ENCODE data around the gene SDK1.

Gene SDK1

GRCh38 chr7:3408814-3409595 is 108.0 kb downstream of the SDK1 start:
- DNase-seq (ENCODE audit: low read depth in 2 of 2) = no peak

- no peak for DNase-seq (ENCODE audit: low read depth in 2 of 2)
These were observed 111.8 kb downstream of the SDK1 start for GRCh38 chr7:3412871-3413270.

DNA sequence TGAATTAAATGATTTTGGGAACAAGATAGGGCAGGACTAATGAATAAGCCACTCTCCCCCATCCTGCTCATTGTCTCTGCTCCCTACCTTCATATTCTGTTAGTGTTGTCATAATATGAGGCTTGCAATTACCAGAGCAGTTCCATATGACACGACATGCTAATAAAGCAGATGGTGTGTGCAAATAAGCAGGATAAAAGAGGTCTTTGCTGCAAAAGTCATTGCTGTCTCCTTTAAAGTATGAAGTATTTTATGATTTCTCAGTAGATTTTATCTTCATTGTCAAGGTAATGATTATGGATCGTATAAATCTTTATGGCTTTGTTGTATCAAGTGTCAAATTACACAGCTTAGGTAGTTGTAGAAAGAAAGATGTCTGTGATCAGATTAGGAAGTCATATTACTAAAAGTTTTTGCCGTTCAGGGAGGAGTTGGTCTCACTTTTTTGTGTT is 114.8 kb downstream of the SDK1 start:
- no peak for DNase-seq (ENCODE audit: low read depth in 2 of 2)

- no peak for DNase-seq (ENCODE audit: low read depth in 2 of 2)
These were observed 115.4 kb downstream of the SDK1 start for GRCh38 chr7:3416453-3416852.

DNA sequence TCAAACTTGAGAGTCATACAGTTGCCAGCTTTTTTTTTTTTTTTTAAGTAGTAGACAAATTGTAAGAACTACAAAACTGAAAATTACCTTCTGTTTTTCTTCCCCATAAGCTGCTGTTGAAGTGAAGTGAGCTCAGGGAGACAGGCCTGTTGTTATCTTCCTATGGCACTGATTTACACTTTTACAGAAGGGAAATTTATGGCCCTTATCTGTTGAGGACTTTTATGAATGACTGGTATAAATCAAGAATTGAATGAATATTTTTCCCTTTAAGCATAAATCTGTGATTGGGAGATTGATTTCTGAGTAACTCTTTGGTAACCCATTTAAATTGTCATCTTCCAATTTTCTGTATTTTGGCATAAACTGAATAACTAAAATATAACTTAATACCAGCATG is 124.0 kb downstream of the SDK1 start:
- DNase-seq (ENCODE audit: low read depth in 2 of 2) = no peak

DNA sequence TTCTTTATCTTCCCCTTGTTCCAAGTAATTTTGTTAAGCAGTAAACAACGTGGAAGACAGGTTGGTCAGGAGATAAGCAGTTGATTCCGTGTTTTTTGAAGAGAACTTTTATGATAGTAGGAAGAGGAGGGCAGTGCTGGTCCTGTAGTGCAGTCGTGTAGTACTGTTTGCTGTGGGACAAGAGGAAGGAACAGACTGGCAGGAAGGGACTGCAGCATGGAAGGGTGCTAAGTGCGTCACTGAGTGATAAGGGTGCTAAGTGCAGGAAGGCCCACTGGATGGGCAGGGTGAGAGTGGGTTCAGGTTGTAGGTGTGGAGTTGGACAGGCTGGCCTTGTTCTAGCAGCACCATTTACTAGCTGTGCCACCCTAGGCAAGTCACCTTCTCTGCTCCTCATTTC is 125.0 kb downstream of the SDK1 start:
- DNase-seq (ENCODE audit: low read depth in 2 of 2) = no peak

- no peak for DNase-seq (ENCODE audit: low read depth in 2 of 2)
These were observed 126.9 kb downstream of the SDK1 start for GRCh38 chr7:3427957-3428356.

DNA sequence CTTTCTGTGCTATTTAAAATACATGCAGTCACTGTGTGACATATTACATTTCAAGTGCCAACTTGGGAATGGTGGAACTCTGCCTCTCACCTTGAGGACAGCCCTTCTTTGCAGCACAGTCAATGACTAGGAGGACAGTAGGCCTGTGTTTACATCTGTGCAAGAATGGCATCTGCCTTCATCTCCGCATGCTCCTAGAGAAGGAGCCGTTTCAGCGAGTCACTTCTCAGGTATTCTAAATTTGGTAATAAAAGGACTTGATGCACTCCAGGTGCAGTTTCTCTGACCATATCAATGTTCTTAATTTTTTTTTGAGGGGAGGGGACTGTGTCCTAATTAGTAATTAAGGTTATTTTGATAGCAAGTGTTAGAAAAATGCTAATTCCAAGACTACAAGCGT is 128.9 kb downstream of the SDK1 start:
- no peak for DNase-seq (ENCODE audit: low read depth in 2 of 2)

- DNase-seq (ENCODE audit: low read depth in 2 of 2) = no peak
These were observed 129.5 kb downstream of the SDK1 start for GRCh38 chr7:3430588-3430987.

- no peak for DNase-seq (ENCODE audit: low read depth in 2 of 2)
These were observed 130.3 kb downstream of the SDK1 start for GRCh38 chr7:3431306-3431705.

DNA sequence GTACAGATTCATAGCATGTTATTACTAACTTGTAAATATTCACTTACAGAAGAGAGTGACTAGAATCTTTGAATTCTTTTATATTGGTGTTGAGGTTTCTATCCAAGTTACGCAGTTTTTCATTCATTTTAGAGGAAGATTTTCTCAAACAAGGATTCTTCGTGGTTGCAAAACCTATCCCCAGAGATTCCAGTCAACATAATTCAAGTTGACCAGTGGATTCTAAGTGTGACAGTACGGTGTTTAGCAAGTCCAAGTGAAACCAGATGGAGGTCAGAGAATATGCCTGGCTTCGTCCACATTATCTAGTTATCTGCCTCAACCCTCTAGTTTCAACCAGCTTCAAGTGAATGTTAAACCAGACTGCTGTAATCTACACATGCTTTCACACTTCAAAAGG is 131.9 kb downstream of the SDK1 start:
- no peak for DNase-seq (ENCODE audit: low read depth in 2 of 2)

- DNase-seq (ENCODE audit: low read depth in 2 of 2) = no peak
These were observed 133.6 kb downstream of the SDK1 start for GRCh38 chr7:3434611-3435010.

DNA sequence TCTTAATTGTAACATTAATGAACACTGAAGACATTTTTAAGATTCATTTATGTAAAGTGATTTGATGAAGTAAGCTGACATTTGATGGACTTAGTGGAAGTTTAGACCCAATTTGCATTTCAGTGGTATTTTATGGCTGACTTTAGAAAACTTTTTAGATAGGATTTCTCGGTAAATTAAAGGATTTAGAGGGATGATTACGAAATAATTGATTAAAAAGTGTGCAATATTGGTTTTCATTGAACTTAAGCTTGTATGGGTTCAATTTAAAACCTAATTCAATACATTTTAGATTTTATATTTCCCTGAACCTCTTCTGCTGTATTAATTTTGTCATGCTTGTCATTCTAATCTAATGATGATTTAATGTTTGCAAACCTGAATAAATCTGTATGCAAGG is 135.1 kb downstream of the SDK1 start:
- DNase-seq (ENCODE audit: low read depth in 2 of 2) = no peak

DNA sequence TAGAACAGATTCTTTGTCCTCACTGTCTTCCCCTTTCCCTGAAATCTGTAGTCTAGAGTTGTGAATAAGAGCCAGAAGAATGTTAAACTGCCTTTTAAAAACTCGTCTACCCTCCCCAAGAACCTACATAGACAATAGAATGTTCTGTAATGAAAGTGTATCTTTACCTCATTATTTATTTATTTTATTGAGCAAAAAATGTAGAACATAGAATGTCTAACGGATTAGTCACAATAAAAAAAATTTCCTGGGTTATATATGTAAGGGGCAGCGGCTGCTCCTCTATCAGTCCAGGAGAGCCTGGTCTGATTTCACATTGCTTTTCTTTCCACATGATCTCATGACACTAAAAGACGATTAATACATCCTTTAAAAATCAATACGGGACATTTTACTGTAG is 135.7 kb downstream of the SDK1 start:
- DNase-seq (ENCODE audit: low read depth in 2 of 2) = no peak

DNA sequence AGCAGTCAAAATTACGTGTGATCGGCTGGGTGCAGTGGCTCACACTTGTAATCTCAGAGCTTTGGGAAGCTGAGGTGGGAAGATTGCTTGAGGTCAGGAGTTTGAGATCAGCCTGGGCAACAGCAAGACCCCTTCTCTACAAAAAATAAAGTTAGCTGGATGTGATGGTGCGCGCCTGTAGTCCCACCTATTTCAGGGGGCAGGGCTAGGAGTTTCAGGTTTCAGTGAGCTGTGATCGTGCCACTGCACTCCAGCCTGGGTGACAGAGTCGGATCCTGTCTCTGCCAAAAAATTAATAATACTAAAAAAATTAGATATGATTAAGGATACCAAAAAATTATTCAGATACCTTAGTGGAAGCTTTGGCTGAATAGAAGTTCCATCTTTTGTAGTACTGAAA is 136.4 kb downstream of the SDK1 start:
- DNase-seq (ENCODE audit: low read depth in 2 of 2) = no peak

DNA sequence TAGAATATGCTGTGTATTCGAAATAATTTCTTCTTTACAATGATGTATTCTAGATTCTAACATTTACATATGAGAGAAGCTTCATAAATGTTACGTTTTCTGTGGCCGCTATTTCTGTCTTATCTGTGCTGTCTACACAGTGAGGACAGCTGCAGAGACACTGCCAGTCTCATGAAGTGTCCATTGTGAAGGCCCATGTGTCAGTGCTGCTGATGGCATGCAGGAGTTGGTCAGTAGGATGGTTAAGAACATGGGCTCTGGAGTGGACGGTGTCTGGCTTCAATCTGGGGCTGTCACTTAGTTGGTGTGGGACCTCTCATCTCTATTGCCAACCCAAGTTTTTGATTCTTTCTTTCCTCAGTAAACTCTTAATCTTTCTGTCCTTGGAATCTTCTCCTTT is 137.3 kb downstream of the SDK1 start:
- no peak for DNase-seq (ENCODE audit: low read depth in 2 of 2)

- no peak for DNase-seq (ENCODE audit: low read depth in 2 of 2)
These were observed 138.4 kb downstream of the SDK1 start for GRCh38 chr7:3439333-3440030.

DNA sequence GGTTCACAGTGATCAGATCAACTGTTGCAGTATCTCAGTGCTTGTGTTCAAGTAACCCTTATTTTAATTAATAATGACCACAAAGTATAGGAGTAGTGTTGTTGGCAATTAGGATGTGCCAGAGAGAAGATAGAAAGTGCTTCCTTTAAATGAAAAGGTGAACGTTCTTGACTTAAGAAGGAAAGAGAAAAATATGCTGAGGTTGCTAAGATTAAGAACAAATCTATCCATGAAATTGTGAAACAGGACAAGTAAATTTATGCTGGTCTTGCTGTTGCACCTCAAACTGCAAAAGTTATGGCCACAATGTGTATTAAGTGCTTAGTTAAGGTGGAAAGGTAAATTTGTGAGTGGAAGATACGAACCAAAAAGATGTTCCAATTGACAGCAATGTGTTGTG is 139.5 kb downstream of the SDK1 start:
- no peak for DNase-seq (ENCODE audit: low read depth in 2 of 2)

DNA sequence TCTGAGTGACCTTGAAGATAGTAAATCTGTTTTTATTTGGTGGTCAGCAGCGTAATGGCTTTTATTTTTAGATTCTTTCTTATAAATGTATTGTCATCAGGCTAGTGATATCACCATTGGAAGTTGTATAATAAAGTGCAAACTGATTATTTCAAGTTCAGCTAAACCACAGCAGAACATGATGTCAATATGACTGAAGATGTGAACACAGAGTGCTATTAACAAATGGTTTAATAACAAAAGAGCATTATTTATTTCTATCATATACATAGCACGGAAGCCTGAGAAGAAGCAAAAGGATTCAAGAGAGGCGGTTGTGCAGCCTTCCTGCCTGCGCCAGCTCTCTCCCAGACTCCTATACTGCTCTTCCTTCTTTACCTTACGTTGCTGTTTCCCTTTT is 142.7 kb downstream of the SDK1 start:
- DNase-seq (ENCODE audit: low read depth in 2 of 2) = no peak

DNA sequence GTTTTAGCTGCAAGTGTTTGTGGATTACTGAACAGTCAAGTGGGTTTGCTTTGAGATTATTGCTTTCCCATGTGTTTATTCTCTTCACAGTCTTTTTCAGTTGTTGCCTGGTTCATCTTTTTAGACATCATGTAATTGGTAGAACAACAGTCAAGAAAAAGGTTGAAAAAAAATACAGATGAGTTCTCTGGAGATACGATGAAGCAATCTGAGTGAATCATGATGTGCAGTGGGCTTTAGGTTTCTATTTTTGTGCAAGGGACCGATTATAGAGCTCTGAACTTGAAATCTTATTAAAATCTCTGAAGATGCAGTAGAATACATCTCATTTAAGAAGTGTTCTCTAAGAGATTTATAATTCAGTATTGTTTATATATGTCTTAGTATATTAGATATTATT is 145.7 kb downstream of the SDK1 start:
- no peak for DNase-seq (ENCODE audit: low read depth in 2 of 2)

DNA sequence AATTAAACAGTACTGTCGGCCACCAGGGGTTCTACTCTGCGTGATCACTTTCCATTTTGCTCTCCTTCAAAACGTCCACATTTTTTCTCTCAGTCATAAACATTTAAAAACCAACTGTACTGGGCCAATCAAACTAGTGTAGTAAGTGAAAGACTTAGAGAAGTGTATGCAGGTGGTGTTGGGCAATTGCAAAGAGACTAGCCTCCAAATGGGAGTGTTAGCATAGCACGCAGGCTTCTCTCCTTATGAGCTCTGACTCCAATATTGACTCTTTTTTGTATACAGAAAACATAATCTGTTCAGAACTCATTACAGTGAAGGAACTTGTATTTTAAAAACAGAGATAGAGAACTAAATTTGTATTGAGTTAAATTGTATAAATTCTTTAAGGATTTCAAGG is 150.6 kb downstream of the SDK1 start:
- no peak for DNase-seq (ENCODE audit: low read depth in 2 of 2)

DNA sequence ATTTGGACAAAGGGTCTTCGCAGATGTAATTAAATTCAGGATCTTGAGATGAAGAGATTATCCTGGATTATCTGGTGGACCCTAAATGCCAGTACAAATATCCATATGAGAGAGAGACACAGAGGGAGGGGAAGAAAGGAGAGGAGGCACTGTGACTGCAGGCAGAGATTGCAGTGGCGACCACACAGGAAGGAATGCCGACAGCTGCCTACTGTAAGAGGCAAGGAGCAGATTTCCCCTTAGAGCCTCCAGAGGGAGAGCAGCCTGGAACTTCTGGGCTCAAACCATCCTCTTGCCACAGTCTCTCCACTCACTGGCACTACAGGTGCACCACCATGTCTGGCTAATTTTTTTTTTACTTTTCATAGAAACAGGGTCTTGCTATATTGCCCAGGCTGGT is 152.3 kb downstream of the SDK1 start:
- no peak for DNase-seq (ENCODE audit: low read depth in 2 of 2)

DNA sequence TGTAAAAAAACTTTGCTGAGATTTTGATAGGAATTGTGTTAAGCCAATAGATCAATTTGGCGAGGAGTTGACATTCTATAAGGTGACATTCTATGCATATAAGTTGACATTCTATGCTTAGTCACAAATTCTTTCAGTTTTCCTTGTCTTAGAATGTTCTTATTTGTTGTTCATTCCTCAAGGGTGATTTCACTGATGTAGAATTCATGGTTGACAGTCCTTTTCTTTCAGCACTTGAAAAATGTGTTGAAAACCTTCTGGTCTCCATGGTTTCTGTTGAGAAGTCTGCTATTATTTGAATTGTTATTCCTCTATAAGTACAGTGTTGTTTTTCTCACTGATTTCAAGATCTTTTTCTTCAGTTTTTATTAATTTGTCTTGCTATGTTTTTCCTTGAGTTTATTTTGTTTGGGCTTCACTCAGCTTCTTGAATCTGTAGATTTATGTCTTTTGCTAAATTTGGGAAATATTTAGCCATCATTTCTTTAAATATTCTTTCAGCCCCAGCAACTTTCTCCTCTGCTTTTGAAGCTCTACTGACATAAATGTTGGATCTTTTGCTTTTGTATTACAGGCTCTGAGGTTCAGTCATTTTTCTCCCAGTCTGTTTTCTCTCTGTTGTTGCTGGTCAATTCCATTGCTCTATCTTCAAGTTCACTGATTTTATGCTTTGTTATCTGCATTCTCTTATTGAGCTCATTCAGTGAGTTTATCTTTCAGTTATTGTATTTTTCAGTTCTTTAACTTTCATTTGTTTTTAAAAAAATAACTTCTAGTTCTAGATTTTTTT is 154.9 kb downstream of the SDK1 start:
- no peak for DNase-seq (ENCODE audit: low read depth in 2 of 2)
